Keratinocyte (primary cell): ENCODE measurements around the gene RYR2. TPM values are rescaled to one million over a fixed set of nuclear protein-coding genes. Genes with fewer than 3 reads are reported as not detected.

ENCODE experiments used
- DNase-seq: peaks from one replicate; pipeline ENCODE4 v3.0.0-alpha.2; 2011; ENCODE audit warnings: low read depth, missing footprints, low spot score
- FAIRE-seq: peaks from 2 replicates; lab custom pipeline; 2011; peaks lifted over from hg19 to GRCh38; lab: Jason Lieb, UNC
- H2AFZ ChIP-seq: 2 replicates; pipeline ENCODE4 v1.6.0; 2012; ENCODE audit warnings: low read length, control low read depth, inconsistent platforms; ENCODE audit not compliant: control insufficient read depth
- H3K27ac ChIP-seq: 2 replicates; pipeline ENCODE4 v1.5.1; 2011; ENCODE audit warnings: low read length; ENCODE audit not compliant: control insufficient read depth, insufficient read depth
- H3K27me3 ChIP-seq: 3 replicates; pipeline ENCODE4 v1.6.0; 2011; ENCODE audit warnings: low read length; ENCODE audit not compliant: control insufficient read depth, insufficient read depth; ENCODE audit errors: extremely low read depth
- H3K36me3 ChIP-seq, 2 experiments: 2 replicates in 1 of 2; 3 replicates in 1 of 2; pipeline ENCODE4 v1.5.1; 2011; ENCODE audit warnings: low read length in 2 of 2, mild to moderate bottlenecking in 1 of 2; ENCODE audit not compliant: control insufficient read depth in 2 of 2, insufficient read depth in 2 of 2; ENCODE audit errors: extremely low read depth in 1 of 2
- H3K4me1 ChIP-seq: 3 replicates; pipeline ENCODE4 v1.5.1; 2011; ENCODE audit warnings: low read length; ENCODE audit not compliant: control insufficient read depth, insufficient read depth; ENCODE audit errors: extremely low read depth
- H3K4me2 ChIP-seq: 3 replicates; pipeline ENCODE4 v1.6.0; 2011; ENCODE audit warnings: low read depth, low read length; ENCODE audit not compliant: control insufficient read depth, insufficient read depth; ENCODE audit errors: extremely low read depth
- H3K4me3 ChIP-seq, 3 experiments: fragments of 200-600 bp in 1 of 3; sonication (generic) in 1 of 3; 2 replicates in 2 of 3; 3 replicates in 1 of 3; pipeline ENCODE4 v1.5.1; 2011 to 2016; ENCODE audit warnings: low read length in 3 of 3, mild to moderate bottlenecking in 3 of 3, control low read depth in 2 of 3, inconsistent platforms in 1 of 3, low read depth in 1 of 3, mixed read lengths in 1 of 3, mixed run types in 1 of 3, moderate library complexity in 1 of 3; ENCODE audit not compliant: control insufficient read depth in 2 of 3, insufficient read depth in 2 of 3; ENCODE audit errors: extremely low read depth in 1 of 3
- H3K79me2 ChIP-seq: 2 replicates; pipeline ENCODE4 v1.6.0; 2012; ENCODE audit warnings: low read length; ENCODE audit not compliant: control insufficient read depth, insufficient read depth
- H3K9ac ChIP-seq: 3 replicates; pipeline ENCODE4 v1.6.0; 2011; ENCODE audit warnings: low read length; ENCODE audit not compliant: control insufficient read depth, insufficient read depth; ENCODE audit errors: extremely low read depth
- H3K9me1 ChIP-seq: 3 replicates; pipeline ENCODE4 v1.6.0; 2011; ENCODE audit warnings: low read length; ENCODE audit not compliant: control insufficient read depth, insufficient read depth; ENCODE audit errors: extremely low read depth
- H3K9me3 ChIP-seq: 2 replicates; pipeline ENCODE4 v1.5.1; 2012; ENCODE audit warnings: low read depth, low read length; ENCODE audit not compliant: control insufficient read depth
- H4K20me1 ChIP-seq: 3 replicates; pipeline ENCODE4 v1.6.0; 2011; ENCODE audit warnings: low read length; ENCODE audit not compliant: control insufficient read depth, insufficient read depth; ENCODE audit errors: extremely low read depth
- EZH2 ChIP-seq: IDR thresholded peaks from one replicate; pipeline ENCODE4 v1.6.1; 2012; ENCODE audit warnings: inconsistent platforms, mild to moderate bottlenecking, low read length, moderate library complexity
- dilution Hi-C: fragments of 300-500 bp; cut with MboI; formaldehyde crosslinking; loops from one replicate; pipeline ENCODE4 v1.7.0; 2020; ENCODE audit warnings: low sequenced_read_pairs; ENCODE audit not compliant: extremely low pct_ligation_motif_present
- polyA plus RNA-seq, 5 experiments: library from polyadenylated mRNA; depleted of rRNA in 3 of 5; stranded (reverse) in 3 of 5; stranded (forward) in 1 of 5; unstranded in 1 of 5; fragments of >200 nt; gene quantifications; 1 replicate in 1 of 5; 2 replicates in 3 of 5; 3 replicates in 1 of 5; pipeline versions ENCODE4 v1.2.1 to v1.2.3, GENCODE V29; 2011 to 2012; ENCODE audit warnings: missing spikeins in 2 of 5, low read depth in 1 of 5, low replicate concordance in 1 of 5
- TF ChIP-seq, protein P1 (sequence below), 3 experiments: IDR thresholded peaks in 1 of 3; conservative IDR thresholded peaks in 1 of 3; optimal IDR thresholded peaks in 1 of 3; 2 replicates in 2 of 3; 3 replicates in 1 of 3; pipeline versions ENCODE3 to v1.5.1; 2011; ENCODE audit warnings: low read length in 3 of 3, mild to moderate bottlenecking in 3 of 3, moderate library complexity in 2 of 3, control low read depth in 1 of 3, inconsistent platforms in 1 of 3; ENCODE audit not compliant: insufficient read depth in 2 of 3; ENCODE audit errors: extremely low read depth in 1 of 3

RYR2 gene
- polyA plus RNA-seq, 1 donor (not counting 4 experiments of a cell fraction or from before 2014, with no cell fraction given) = 0.05 TPM

DNA sequence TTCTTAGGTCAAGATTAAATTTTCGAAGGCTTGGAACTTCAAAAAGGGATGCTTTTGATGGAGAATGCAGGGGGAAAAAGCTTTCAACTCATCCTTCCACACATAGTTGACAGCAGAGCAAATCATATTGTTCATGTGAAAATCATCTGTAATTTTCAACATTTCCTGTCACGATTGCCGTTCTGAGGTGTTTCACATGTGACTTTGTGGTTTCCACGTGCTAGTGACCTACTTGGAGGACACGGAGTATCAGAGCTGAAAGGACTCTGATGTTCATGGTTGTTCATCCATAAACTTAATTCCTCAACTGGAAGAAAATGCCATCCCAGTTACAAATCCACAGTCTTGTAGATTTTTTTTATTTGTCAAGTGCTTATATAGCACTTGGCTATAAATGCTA lies 769.6 kb downstream of the RYR2 start:
- DNase-seq = no peak
- dilution Hi-C loops = no loop called here

DNA sequence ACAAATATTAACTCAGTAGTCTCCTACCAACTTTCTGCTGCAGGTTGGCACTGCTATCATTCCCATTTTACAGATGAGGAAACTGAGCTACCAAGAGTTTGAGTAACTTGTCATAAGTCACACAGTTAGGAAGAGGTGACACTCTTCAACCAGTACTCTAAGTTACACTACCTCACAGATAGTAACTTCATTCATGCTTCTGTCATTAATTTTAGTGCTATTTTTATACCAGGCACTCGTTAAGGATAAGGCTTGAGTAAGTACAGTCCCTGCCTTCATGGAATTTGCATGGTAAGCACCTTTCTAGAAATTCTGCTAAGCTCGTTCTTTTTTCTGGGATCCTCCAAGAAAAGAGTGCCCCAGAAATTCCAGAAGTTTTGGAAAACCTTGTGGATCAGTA lies 770.1 kb downstream of the RYR2 start:
- H3K79me2 ChIP-seq = no peaks in the 10 kb centered on the region
- no peak overlapping the region for H3K27ac ChIP-seq
- H3K9me3 ChIP-seq = no peaks in the 10 kb centered on the region
- H3K36me3 ChIP-seq = no peaks in the 10 kb centered on the region
- no peak overlapping the region for H3K4me3 ChIP-seq
- H4K20me1 ChIP-seq = no peaks in the 10 kb centered on the region
- no peaks in the 10 kb centered on the region for H3K9me1 ChIP-seq
- dilution Hi-C loops = no loop called here
- no peak for TF ChIP-seq EZH2
- TF ChIP-seq, protein P1, sequence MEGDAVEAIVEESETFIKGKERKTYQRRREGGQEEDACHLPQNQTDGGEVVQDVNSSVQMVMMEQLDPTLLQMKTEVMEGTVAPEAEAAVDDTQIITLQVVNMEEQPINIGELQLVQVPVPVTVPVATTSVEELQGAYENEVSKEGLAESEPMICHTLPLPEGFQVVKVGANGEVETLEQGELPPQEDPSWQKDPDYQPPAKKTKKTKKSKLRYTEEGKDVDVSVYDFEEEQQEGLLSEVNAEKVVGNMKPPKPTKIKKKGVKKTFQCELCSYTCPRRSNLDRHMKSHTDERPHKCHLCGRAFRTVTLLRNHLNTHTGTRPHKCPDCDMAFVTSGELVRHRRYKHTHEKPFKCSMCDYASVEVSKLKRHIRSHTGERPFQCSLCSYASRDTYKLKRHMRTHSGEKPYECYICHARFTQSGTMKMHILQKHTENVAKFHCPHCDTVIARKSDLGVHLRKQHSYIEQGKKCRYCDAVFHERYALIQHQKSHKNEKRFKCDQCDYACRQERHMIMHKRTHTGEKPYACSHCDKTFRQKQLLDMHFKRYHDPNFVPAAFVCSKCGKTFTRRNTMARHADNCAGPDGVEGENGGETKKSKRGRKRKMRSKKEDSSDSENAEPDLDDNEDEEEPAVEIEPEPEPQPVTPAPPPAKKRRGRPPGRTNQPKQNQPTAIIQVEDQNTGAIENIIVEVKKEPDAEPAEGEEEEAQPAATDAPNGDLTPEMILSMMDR (optimal IDR thresholded peaks at IDR 0.05 in 1 of 3, IDR thresholded peaks at IDR 0.05 in 1 of 3, conservative IDR thresholded peaks at IDR 0.05 in 1 of 3; ENCODE audit: extremely low read depth in 1 of 3, insufficient read depth in 2 of 3, low read length in 3 of 3) = no peak
- H3K9ac ChIP-seq = no peak overlapping the region
- no peaks in the 10 kb centered on the region for H3K4me1 ChIP-seq
- DNase-seq (no peak), FAIRE-seq (no peak)
- no peak overlapping the region for H2AFZ ChIP-seq
- no peak overlapping the region for H3K4me2 ChIP-seq
- H3K27me3 ChIP-seq = no peaks in the 10 kb centered on the region

More for the DNA sequence above, 769.6 kb downstream of the RYR2 start:
- Histone ChIP-seq H3K4me1 (no peaks in the 10 kb centered on the region), H4K20me1 (no peaks in the 10 kb centered on the region), H3K9me3 (no peaks in the 10 kb centered on the region), H3K27ac (no peak overlapping the region), H3K4me2 (no peak overlapping the region), H3K4me3 (no peak overlapping the region), H2AFZ (no peak overlapping the region), H3K9me1 (no peaks in the 10 kb centered on the region), H3K27me3 (no peaks in the 10 kb centered on the region), H3K36me3 (no peaks in the 10 kb centered on the region), H3K79me2 (no peaks in the 10 kb centered on the region), H3K9ac (no peak overlapping the region)
- no peak for TF ChIP-seq EZH2
- TF ChIP-seq, protein P1 (optimal IDR thresholded peaks at IDR 0.05 in 1 of 3, IDR thresholded peaks at IDR 0.05 in 1 of 3, conservative IDR thresholded peaks at IDR 0.05 in 1 of 3; ENCODE audit: extremely low read depth in 1 of 3, insufficient read depth in 2 of 3, low read length in 3 of 3) = no peak
- no peak for FAIRE-seq
